HCT116 (cell line): ENCODE measurements around the gene PLEK2. TPM values are rescaled to one million over a fixed set of nuclear protein-coding genes. Genes with fewer than 3 reads are reported as not detected.

Experiments
- ATAC-seq: fragments of 200-7000 bp; cut with Tn5 transposase; 2 replicates; pipeline ENCODE4 v1.9.1; 2020; ENCODE audit warnings: mild to moderate bottlenecking, moderate library complexity
- BruUV-seq: library from RNA; stranded (reverse); fragments of 400-500 nt; replicated peaks from 2 replicates; lab custom pipeline; 2021; lab: Mats Ljungman, UMichigan
- CTCF ChIA-PET: fragments of 300-600 bp; sonication (Branson Sonifier 250); formaldehyde crosslinking; loops from one replicate; lab custom pipeline; 2021; ENCODE audit warnings: antibody characterized with exemption; lab: Charles Lee
- POLR2A ChIA-PET: fragments of 300-600, 350-600 bp; sonication (Branson Sonifier 250); formaldehyde crosslinking; loops from one replicate; lab custom pipeline; 2021; ENCODE audit warnings: antibody characterized with exemption; lab: Charles Lee
- RAD21 ChIA-PET, 2 experiments: fragments of 300-600 bp; sonication (Branson Sonifier 250); formaldehyde crosslinking; loops; one replicate each; lab custom pipeline; 2023; ENCODE audit warnings: low total read pairs in 2 of 2; ENCODE audit not compliant: uncharacterized antibody in 2 of 2, unreplicated experiment in 2 of 2, low non-redundant PET in 1 of 2; lab: Charles Lee
- DNase-seq: peaks from one replicate; pipeline ENCODE4 v3.0.0-alpha.2; 2010; ENCODE audit warnings: low read depth, low spot score
- H2AFZ ChIP-seq: fragments of 200-600 bp; shearing (Covaris generic), sonication (generic); 2 replicates; pipeline ENCODE4 v1.6.1; 2017; ENCODE audit warnings: low read depth, mixed run types, mixed read lengths, antibody characterized with exemption, low read length; ENCODE audit not compliant: poor library complexity, severe bottlenecking
- H3K27ac ChIP-seq: 2 replicates; pipeline ENCODE4 v1.5.1; 2012; ENCODE audit warnings: low read depth, low read length
- H3K27me3 ChIP-seq: fragments of 200-600 bp; sonication (generic); 2 replicates; pipeline ENCODE4 v1.6.1; 2016; ENCODE audit warnings: mixed run types, low read length, mixed read lengths; ENCODE audit not compliant: insufficient read depth
- H3K36me3 ChIP-seq, 2 experiments: fragments of 200-500 bp in 1 of 2; fragments of 200-600 bp in 1 of 2; sonication (Bioruptor generic) in 1 of 2; sonication (generic) in 1 of 2; 2 replicates each; pipeline versions ENCODE4 v1.5.1 to v1.6.1; 2014 to 2016; ENCODE audit warnings: low read length in 2 of 2, inconsistent platforms in 1 of 2, mixed read lengths in 1 of 2, mixed run types in 1 of 2; ENCODE audit not compliant: insufficient read depth in 2 of 2, control insufficient read depth in 1 of 2
- H3K4me1 ChIP-seq, 2 experiments: fragments of 200-600 bp in 1 of 2; sonication (generic) in 1 of 2; 2 replicates each; pipeline versions ENCODE4 v1.5.1 to v1.6.1; 2012 to 2017; ENCODE audit warnings: low read length in 2 of 2, inconsistent platforms in 1 of 2, mild to moderate bottlenecking in 1 of 2, mixed read lengths in 1 of 2, mixed run types in 1 of 2, moderate library complexity in 1 of 2; ENCODE audit not compliant: insufficient read depth in 2 of 2, control insufficient read depth in 1 of 2
- H3K4me2 ChIP-seq: fragments of 200-600 bp; sonication (generic); 2 replicates; pipeline ENCODE4 v1.6.1; 2017; ENCODE audit warnings: mixed run types, low read length, mixed read lengths
- H3K4me3 ChIP-seq, 2 experiments: fragments of 200-600 bp in 1 of 2; sonication (generic) in 1 of 2; replicated peaks in 1 of 2; 2 replicates each; pipeline ENCODE4 v1.5.1; 2011 to 2016; ENCODE audit warnings: low read length in 2 of 2, control low read depth in 1 of 2, low read depth in 1 of 2, mild to moderate bottlenecking in 1 of 2, mixed read lengths in 1 of 2, mixed run types in 1 of 2
- H3K79me2 ChIP-seq: fragments of 200-600 bp; sonication (generic); 2 replicates; pipeline ENCODE4 v1.6.1; 2017; ENCODE audit warnings: mild to moderate bottlenecking, mixed run types, low read length, moderate library complexity, mixed read lengths; ENCODE audit not compliant: insufficient read depth
- H3K9ac ChIP-seq: fragments of 200-600 bp; sonication (generic); 2 replicates; pipeline ENCODE4 v1.6.1; 2016; ENCODE audit warnings: low read length, mixed read lengths
- H3K9me2 ChIP-seq: fragments of 200-600 bp; sonication (generic), shearing (Covaris generic); 2 replicates; pipeline ENCODE4 v1.6.1; 2017; ENCODE audit warnings: mixed run types, mild to moderate bottlenecking, moderate library complexity; ENCODE audit not compliant: insufficient read depth
- H3K9me3 ChIP-seq, 2 experiments: fragments of 200-500 bp in 1 of 2; fragments of 200-600 bp in 1 of 2; sonication (Bioruptor generic) in 1 of 2; sonication (generic) in 1 of 2; 2 replicates each; pipeline ENCODE4 v1.6.1; 2014 to 2017; ENCODE audit warnings: low read length in 2 of 2, mixed read lengths in 2 of 2, inconsistent platforms in 1 of 2, low read depth in 1 of 2, mild to moderate bottlenecking in 1 of 2, mixed run types in 1 of 2, moderate library complexity in 1 of 2; ENCODE audit not compliant: control insufficient read depth in 1 of 2, insufficient read depth in 1 of 2
- H4K20me1 ChIP-seq: fragments of 200-600 bp; sonication (generic), shearing (Covaris generic); 2 replicates; pipeline ENCODE4 v1.6.1; 2017; ENCODE audit warnings: mixed run types, mild to moderate bottlenecking, moderate library complexity; ENCODE audit not compliant: insufficient read depth
- EGR1 ChIP-seq: IDR thresholded peaks from 2 replicates; pipeline ENCODE4 v1.6.1; 2012; ENCODE audit warnings: low read depth
- ELF1 ChIP-seq: IDR thresholded peaks from 2 replicates; pipeline ENCODE4 v1.6.1; 2012; ENCODE audit warnings: low read depth, borderline replicate concordance
- EZH2 ChIP-seq: fragments of 200-600 bp; sonication (generic); IDR thresholded peaks from 2 replicates; pipeline ENCODE4 v1.6.1; 2017; ENCODE audit warnings: antibody characterized with exemption, mixed run types
- SP1 ChIP-seq: IDR thresholded peaks from 2 replicates; pipeline ENCODE4 v1.6.1; 2012; ENCODE audit warnings: low read depth
- TCF7L2 ChIP-seq: IDR thresholded peaks from 2 replicates; pipeline ENCODE4 v1.7.0; 2011; ENCODE audit warnings: borderline replicate concordance, inconsistent platforms; ENCODE audit not compliant: insufficient read depth, insufficient read length; ENCODE audit errors: extremely low read depth
- YY1 ChIP-seq: IDR thresholded peaks from 2 replicates; pipeline ENCODE4 v1.6.1; 2011; ENCODE audit warnings: low read length, low read depth, moderate library complexity, mild to moderate bottlenecking; ENCODE audit not compliant: insufficient replicate concordance; ENCODE audit errors: extremely low read depth
- intact Hi-C: fragments of 100-400 bp; cut with micrococcal nuclease; formaldehyde crosslinking; loops from 2 replicates; pipeline ENCODE4 v1.10.0; 2022
- total RNA-seq: library from RNA; stranded (reverse); gene quantifications from one replicate; pipeline ENCODE4 v1.2.1, GENCODE V29; 2021; ENCODE audit not compliant: unreplicated experiment
- TF ChIP-seq, protein P1 (sequence below): IDR thresholded peaks from 2 replicates; pipeline ENCODE4 v1.6.1; 2011; ENCODE audit warnings: mild to moderate bottlenecking, low read length, moderate library complexity; ENCODE audit not compliant: insufficient replicate concordance; ENCODE audit errors: extremely low read depth
- TF ChIP-seq, protein P2 (sequence below): IDR thresholded peaks from 2 replicates; pipeline ENCODE4 v1.6.1; 2012; ENCODE audit warnings: low read depth
- TF ChIP-seq, protein P3 (sequence below), 3 experiments: fragments of 200-600 bp in 1 of 3; sonication (generic) in 1 of 3; IDR thresholded peaks in 2 of 3; conservative IDR thresholded peaks in 1 of 3; 2 replicates each; pipeline ENCODE4 v1.5.1; 2012 to 2017; ENCODE audit warnings: low read depth in 2 of 3, low read length in 2 of 3, antibody characterized with exemption in 1 of 3, borderline replicate concordance in 1 of 3, control low read depth in 1 of 3, mild to moderate bottlenecking in 1 of 3, mixed read lengths in 1 of 3, mixed run types in 1 of 3, moderate library complexity in 1 of 3; ENCODE audit not compliant: insufficient read depth in 1 of 3

Gene PLEK2
- total RNA-seq, 1 experiment from 2014 or later: 67.6 TPM

- TF ChIP-seq YY1 (no peak), TCF7L2 (no peak), EGR1 (no peak), ELF1 (no peak), EZH2 (no peak)
- TF ChIP-seq, protein P1, sequence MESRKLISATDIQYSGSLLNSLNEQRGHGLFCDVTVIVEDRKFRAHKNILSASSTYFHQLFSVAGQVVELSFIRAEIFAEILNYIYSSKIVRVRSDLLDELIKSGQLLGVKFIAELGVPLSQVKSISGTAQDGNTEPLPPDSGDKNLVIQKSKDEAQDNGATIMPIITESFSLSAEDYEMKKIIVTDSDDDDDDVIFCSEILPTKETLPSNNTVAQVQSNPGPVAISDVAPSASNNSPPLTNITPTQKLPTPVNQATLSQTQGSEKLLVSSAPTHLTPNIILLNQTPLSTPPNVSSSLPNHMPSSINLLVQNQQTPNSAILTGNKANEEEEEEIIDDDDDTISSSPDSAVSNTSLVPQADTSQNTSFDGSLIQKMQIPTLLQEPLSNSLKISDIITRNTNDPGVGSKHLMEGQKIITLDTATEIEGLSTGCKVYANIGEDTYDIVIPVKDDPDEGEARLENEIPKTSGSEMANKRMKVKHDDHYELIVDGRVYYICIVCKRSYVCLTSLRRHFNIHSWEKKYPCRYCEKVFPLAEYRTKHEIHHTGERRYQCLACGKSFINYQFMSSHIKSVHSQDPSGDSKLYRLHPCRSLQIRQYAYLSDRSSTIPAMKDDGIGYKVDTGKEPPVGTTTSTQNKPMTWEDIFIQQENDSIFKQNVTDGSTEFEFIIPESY: no peak
- TF ChIP-seq, protein P2, sequence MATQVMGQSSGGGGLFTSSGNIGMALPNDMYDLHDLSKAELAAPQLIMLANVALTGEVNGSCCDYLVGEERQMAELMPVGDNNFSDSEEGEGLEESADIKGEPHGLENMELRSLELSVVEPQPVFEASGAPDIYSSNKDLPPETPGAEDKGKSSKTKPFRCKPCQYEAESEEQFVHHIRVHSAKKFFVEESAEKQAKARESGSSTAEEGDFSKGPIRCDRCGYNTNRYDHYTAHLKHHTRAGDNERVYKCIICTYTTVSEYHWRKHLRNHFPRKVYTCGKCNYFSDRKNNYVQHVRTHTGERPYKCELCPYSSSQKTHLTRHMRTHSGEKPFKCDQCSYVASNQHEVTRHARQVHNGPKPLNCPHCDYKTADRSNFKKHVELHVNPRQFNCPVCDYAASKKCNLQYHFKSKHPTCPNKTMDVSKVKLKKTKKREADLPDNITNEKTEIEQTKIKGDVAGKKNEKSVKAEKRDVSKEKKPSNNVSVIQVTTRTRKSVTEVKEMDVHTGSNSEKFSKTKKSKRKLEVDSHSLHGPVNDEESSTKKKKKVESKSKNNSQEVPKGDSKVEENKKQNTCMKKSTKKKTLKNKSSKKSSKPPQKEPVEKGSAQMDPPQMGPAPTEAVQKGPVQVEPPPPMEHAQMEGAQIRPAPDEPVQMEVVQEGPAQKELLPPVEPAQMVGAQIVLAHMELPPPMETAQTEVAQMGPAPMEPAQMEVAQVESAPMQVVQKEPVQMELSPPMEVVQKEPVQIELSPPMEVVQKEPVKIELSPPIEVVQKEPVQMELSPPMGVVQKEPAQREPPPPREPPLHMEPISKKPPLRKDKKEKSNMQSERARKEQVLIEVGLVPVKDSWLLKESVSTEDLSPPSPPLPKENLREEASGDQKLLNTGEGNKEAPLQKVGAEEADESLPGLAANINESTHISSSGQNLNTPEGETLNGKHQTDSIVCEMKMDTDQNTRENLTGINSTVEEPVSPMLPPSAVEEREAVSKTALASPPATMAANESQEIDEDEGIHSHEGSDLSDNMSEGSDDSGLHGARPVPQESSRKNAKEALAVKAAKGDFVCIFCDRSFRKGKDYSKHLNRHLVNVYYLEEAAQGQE: no peak
Observed at GRCh38 chr14:67449096-67449495, 37.1 kb upstream of the PLEK2 start (continued).

GRCh38 chr14:67447033-67447381, 35.0 kb upstream of the PLEK2 start:
- H3K9me3 ChIP-seq: no peaks in the 10 kb centered on the region
- no peaks in the 10 kb centered on the region for H3K36me3 ChIP-seq
- H3K4me3 ChIP-seq: no peak overlapping the region
- H2AFZ ChIP-seq: no peak overlapping the region
- ChIA-PET CTCF (interaction anchor here (1.5 to 1.6 kb wide), 3 partner anchors 11 to 257 kb away, joined by 3 to 4 read pairs (median 3); no protein-coding TSS in a partner anchor), POLR2A (no interaction called here), RAD21 (no interaction called here)
- H3K9me2 ChIP-seq: no peaks in the 10 kb centered on the region
- no TSS peak for BruUV-seq
- DNase-seq: no peak
- no peak overlapping the region for H3K27ac ChIP-seq
- no peaks in the 10 kb centered on the region for H3K79me2 ChIP-seq
- no peaks in the 10 kb centered on the region for H3K27me3 ChIP-seq
- ATAC-seq: no peak
- intact Hi-C loops: no loop called here
- no peaks in the 10 kb centered on the region for H4K20me1 ChIP-seq
- H3K4me1 ChIP-seq: peaks cover 0 to 11% of the 10 kb centered on the region in 2 experiments; a peak in 1 of 4 replicates
- no peak overlapping the region for H3K9ac ChIP-seq
- no peak overlapping the region for H3K4me2 ChIP-seq
- no peak for TF ChIP-seq EGR1
- TF ChIP-seq, protein P3, sequence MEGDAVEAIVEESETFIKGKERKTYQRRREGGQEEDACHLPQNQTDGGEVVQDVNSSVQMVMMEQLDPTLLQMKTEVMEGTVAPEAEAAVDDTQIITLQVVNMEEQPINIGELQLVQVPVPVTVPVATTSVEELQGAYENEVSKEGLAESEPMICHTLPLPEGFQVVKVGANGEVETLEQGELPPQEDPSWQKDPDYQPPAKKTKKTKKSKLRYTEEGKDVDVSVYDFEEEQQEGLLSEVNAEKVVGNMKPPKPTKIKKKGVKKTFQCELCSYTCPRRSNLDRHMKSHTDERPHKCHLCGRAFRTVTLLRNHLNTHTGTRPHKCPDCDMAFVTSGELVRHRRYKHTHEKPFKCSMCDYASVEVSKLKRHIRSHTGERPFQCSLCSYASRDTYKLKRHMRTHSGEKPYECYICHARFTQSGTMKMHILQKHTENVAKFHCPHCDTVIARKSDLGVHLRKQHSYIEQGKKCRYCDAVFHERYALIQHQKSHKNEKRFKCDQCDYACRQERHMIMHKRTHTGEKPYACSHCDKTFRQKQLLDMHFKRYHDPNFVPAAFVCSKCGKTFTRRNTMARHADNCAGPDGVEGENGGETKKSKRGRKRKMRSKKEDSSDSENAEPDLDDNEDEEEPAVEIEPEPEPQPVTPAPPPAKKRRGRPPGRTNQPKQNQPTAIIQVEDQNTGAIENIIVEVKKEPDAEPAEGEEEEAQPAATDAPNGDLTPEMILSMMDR (IDR thresholded peaks at IDR 0.05 in 2 of 3, conservative IDR thresholded peaks at IDR 0.05 in 1 of 3; ENCODE audit: borderline replicate concordance in 1 of 3, insufficient read depth in 1 of 3, low read depth in 2 of 3, low read length in 2 of 3): no peak
- TF ChIP-seq, protein P2: no peak
- no peak for TF ChIP-seq SP1
